CD4-positive, alpha-beta T cell (primary cell): ENCODE data around the gene GALNT8. TPM values are rescaled to one million over a fixed set of nuclear protein-coding genes. Genes with fewer than 3 reads are reported as not detected.
A peak's percentile ranks its signal among the peaks of the same experiment; 100 is the strongest.

Source experiments
- ATAC-seq: fragments of 200-7000 bp; cut with Tn5 transposase; one replicate; pipeline ENCODE4 v1.10.0; 2022; ENCODE audit warnings: mild to moderate bottlenecking; ENCODE audit not compliant: poor library complexity
- CTCF ChIA-PET: fragments of 350-600 bp; sonication (Branson Sonifier 250); formaldehyde crosslinking; loops from one replicate; lab custom pipeline; 2021; ENCODE audit warnings: antibody characterized with exemption, inconsistent platforms; lab: Charles Lee
- POLR2A ChIA-PET: fragments of 350-600 bp; sonication (Branson Sonifier 250); formaldehyde crosslinking; loops from one replicate; lab custom pipeline; 2021; ENCODE audit warnings: antibody characterized with exemption, inconsistent platforms; lab: Charles Lee
- DNase-seq, 14 experiments: peaks; one replicate each; pipeline ENCODE4 v3.0.0-alpha.2; 2013 to 2020; ENCODE audit warnings: mixed read lengths in 2 of 14
- H3K27ac ChIP-seq, 2 donors: one replicate each; pipeline versions ENCODE4 v1.5.1 to v1.7.0; 2013; ENCODE audit warnings: low read length in 2 of 2, low read depth in 1 of 2, mild to moderate bottlenecking in 1 of 2
- H3K27me3 ChIP-seq, 2 experiments: 1 replicate in 1 of 2; 2 replicates in 1 of 2; pipeline versions ENCODE4 v1.6.1 to v1.7.0; 2013; ENCODE audit warnings: low read length in 2 of 2, control low read depth in 1 of 2, mild to moderate bottlenecking in 1 of 2, moderate library complexity in 1 of 2; ENCODE audit not compliant: insufficient read depth in 2 of 2, control insufficient read depth in 1 of 2
- H3K36me3 ChIP-seq: one replicate; pipeline ENCODE4 v1.6.1; 2013; ENCODE audit warnings: low read length, control low read depth; ENCODE audit not compliant: insufficient read depth
- H3K4me1 ChIP-seq: one replicate; pipeline ENCODE4 v1.6.1; 2013; ENCODE audit warnings: low read length, control low read depth; ENCODE audit not compliant: insufficient read depth
- H3K4me3 ChIP-seq: one replicate; pipeline ENCODE4 v1.5.1; 2013; ENCODE audit warnings: mild to moderate bottlenecking, low read length, moderate library complexity
- H3K9me3 ChIP-seq, 2 experiments: 1 replicate in 1 of 2; 2 replicates in 1 of 2; pipeline versions ENCODE4 v1.6.1 to v1.7.0; 2013; ENCODE audit warnings: low read length in 2 of 2, mild to moderate bottlenecking in 2 of 2, control low read depth in 1 of 2, moderate library complexity in 1 of 2; ENCODE audit not compliant: control insufficient read depth in 1 of 2, insufficient read depth in 1 of 2
- H3K27ac Mint-ChIP-seq: one replicate; pipeline ENCODE4 v1.8.0; 2020; ENCODE audit warnings: mixed read lengths
- H3K27me3 Mint-ChIP-seq: one replicate; pipeline ENCODE4 v1.8.0; 2021; ENCODE audit warnings: mixed read lengths
- H3K36me3 Mint-ChIP-seq: one replicate; pipeline ENCODE4 v1.8.0; 2021; ENCODE audit warnings: low read depth, mixed read lengths
- H3K4me1 Mint-ChIP-seq: one replicate; pipeline ENCODE4 v1.8.0; 2021; ENCODE audit warnings: low read depth, mixed read lengths
- H3K4me3 Mint-ChIP-seq: one replicate; pipeline ENCODE4 v1.8.0; 2020; ENCODE audit warnings: mild to moderate bottlenecking, mixed read lengths
- H3K9me3 Mint-ChIP-seq: one replicate; pipeline ENCODE4 v1.8.0; 2020; ENCODE audit warnings: mixed read lengths
- intact Hi-C, 2 experiments: fragments of 100-400 bp; cut with DNase I in 1 of 2; cut with micrococcal nuclease in 1 of 2; formaldehyde crosslinking; loops; one replicate each; pipeline versions ENCODE4 v1.15.1 to v1.9.0; 2023 to 2025; cut with DNase I, micrococcal nuclease
- total RNA-seq, 174 experiments: library from RNA in 2 of 174; stranded (reverse) in 2 of 174; gene quantifications; one replicate each; pipeline ENCODE4 v1.2.3 and lab custom pipeline; 2021 to 2026
- TF ChIP-seq, protein P1 (sequence below): fragments of 200-600 bp; IDR thresholded peaks from one replicate; pipeline ENCODE4 v1.8.0; 2022; ENCODE audit warnings: antibody characterized with exemption, mild to moderate bottlenecking

Gene GALNT8
- total RNA-seq, 2 experiments from 2014 or later: 0.44 to 0.56 TPM

GRCh38 chr12:4763549-4763948, 43.3 kb downstream of the GALNT8 start:
- H3K4me1 Mint-ChIP-seq: no peaks in the 10 kb centered on the region
- Histone ChIP-seq H3K27me3 (no peaks in the 10 kb centered on the region), H3K4me3 (no peak overlapping the region), H3K27ac (no peak overlapping the region), H3K36me3 (no peaks in the 10 kb centered on the region), H3K9me3 (no peaks in the 10 kb centered on the region), H3K4me1 (no peaks in the 10 kb centered on the region)
- no peak overlapping the region for H3K4me3 Mint-ChIP-seq
- DNase-seq: peak in 1 of 14 experiments; percentile 28
- H3K9me3 Mint-ChIP-seq: no peaks in the 10 kb centered on the region
- TF ChIP-seq, protein P1, sequence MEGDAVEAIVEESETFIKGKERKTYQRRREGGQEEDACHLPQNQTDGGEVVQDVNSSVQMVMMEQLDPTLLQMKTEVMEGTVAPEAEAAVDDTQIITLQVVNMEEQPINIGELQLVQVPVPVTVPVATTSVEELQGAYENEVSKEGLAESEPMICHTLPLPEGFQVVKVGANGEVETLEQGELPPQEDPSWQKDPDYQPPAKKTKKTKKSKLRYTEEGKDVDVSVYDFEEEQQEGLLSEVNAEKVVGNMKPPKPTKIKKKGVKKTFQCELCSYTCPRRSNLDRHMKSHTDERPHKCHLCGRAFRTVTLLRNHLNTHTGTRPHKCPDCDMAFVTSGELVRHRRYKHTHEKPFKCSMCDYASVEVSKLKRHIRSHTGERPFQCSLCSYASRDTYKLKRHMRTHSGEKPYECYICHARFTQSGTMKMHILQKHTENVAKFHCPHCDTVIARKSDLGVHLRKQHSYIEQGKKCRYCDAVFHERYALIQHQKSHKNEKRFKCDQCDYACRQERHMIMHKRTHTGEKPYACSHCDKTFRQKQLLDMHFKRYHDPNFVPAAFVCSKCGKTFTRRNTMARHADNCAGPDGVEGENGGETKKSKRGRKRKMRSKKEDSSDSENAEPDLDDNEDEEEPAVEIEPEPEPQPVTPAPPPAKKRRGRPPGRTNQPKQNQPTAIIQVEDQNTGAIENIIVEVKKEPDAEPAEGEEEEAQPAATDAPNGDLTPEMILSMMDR: no peak
- CTCF ChIA-PET: no interaction called here
- POLR2A ChIA-PET: no interaction called here
- H3K27me3 Mint-ChIP-seq: no peaks in the 10 kb centered on the region
- no peak for ATAC-seq
- H3K36me3 Mint-ChIP-seq: no peaks in the 10 kb centered on the region
- intact Hi-C loops: no loop called here
- no peak overlapping the region for H3K27ac Mint-ChIP-seq

GRCh38 chr12:4766445-4766844, 46.2 kb downstream of the GALNT8 start:
- intact Hi-C loops: no loop called here
- Histone ChIP-seq H3K27me3 (no peaks in the 10 kb centered on the region), H3K27ac (no peak overlapping the region), H3K4me1 (no peaks in the 10 kb centered on the region), H3K9me3 (no peaks in the 10 kb centered on the region), H3K4me3 (no peak overlapping the region), H3K36me3 (no peaks in the 10 kb centered on the region)
- CTCF ChIA-PET: interaction anchor here (1.2 kb wide), 1 partner anchor 8 kb away, joined by 7 read pairs; no protein-coding TSS in a partner anchor
- no peak overlapping the region for H3K4me3 Mint-ChIP-seq
- ATAC-seq: no peak
- peaks cover 10% of the 10 kb centered on the region for H3K27me3 Mint-ChIP-seq
- TF ChIP-seq, protein P1: no peak
- H3K36me3 Mint-ChIP-seq: no peaks in the 10 kb centered on the region
- H3K27ac Mint-ChIP-seq: no peak overlapping the region
- POLR2A ChIA-PET: no interaction called here
- no peak for DNase-seq
- H3K4me1 Mint-ChIP-seq: no peaks in the 10 kb centered on the region
- no peaks in the 10 kb centered on the region for H3K9me3 Mint-ChIP-seq

- H3K4me3 ChIP-seq: no peak overlapping the region
- Mint-ChIP-seq H3K9me3 (no peaks in the 10 kb centered on the region), H3K27me3 (peaks cover 10% of the 10 kb centered on the region), H3K27ac (no peak overlapping the region), H3K4me3 (no peak overlapping the region), H3K36me3 (no peaks in the 10 kb centered on the region), H3K4me1 (no peaks in the 10 kb centered on the region)
- no peak for ATAC-seq
- no peak overlapping the region for H3K27ac ChIP-seq
- ChIA-PET POLR2A (no interaction called here), CTCF (interaction anchor here (1.2 kb wide), 1 partner anchor 9 kb away, joined by 7 read pairs; no protein-coding TSS in a partner anchor)
- no peak for DNase-seq
- no peaks in the 10 kb centered on the region for H3K4me1 ChIP-seq
- H3K27me3 ChIP-seq: no peaks in the 10 kb centered on the region
- no peaks in the 10 kb centered on the region for H3K36me3 ChIP-seq
- H3K9me3 ChIP-seq: no peaks in the 10 kb centered on the region
- intact Hi-C loops: no loop called here
- TF ChIP-seq, protein P1: no peak
Observed at GRCh38 chr12:4767186-4767585, 47.0 kb downstream of the GALNT8 start.
